AG09319 (cell line): ENCODE data around the gene CNTRL.
"Not testable (repeated sequence)": the region's sequence is repeated elsewhere in the genome, so short reads cannot be mapped to it uniquely, and the experiment has no call there.

ENCODE experiments used
- DNase-seq: peaks from one replicate; pipeline ENCODE4 v3.0.0-alpha.2; 2010; ENCODE audit warnings: low read depth; ENCODE audit errors: extremely low read depth
- TF ChIP-seq, protein P1 (sequence below): IDR thresholded peaks from 2 replicates; pipeline ENCODE4 v1.5.1; 2011; ENCODE audit warnings: low read depth, mild to moderate bottlenecking, inconsistent platforms, low read length, moderate library complexity

CNTRL gene

DNA sequence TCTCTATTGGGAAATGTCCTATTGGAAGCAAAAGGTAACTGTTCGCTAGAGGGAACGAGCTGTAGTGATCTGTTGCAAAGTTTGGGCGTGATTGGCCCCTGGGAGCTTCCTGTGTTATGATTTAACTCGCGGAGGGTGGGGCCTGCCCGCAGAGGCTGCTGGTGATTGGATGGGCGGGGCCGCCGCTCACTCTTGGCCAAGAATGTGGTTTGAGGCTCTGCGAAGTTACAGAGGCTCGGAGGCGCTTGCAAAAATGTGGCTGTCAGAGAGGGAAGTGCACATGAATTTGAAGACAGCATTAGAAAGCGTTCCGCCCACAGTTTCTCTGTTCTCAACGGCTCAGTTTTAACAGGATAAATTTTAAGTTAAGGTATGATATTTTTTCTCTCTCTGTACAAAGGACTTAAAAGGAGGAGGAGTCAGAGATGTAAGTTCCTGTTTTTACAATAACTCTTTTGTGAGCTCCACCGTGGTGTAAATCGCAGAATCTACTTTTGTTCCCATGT is 46.9 kb downstream of the CNTRL start:
- peak; percentile 80 for DNase-seq
- TF ChIP-seq, protein P1, sequence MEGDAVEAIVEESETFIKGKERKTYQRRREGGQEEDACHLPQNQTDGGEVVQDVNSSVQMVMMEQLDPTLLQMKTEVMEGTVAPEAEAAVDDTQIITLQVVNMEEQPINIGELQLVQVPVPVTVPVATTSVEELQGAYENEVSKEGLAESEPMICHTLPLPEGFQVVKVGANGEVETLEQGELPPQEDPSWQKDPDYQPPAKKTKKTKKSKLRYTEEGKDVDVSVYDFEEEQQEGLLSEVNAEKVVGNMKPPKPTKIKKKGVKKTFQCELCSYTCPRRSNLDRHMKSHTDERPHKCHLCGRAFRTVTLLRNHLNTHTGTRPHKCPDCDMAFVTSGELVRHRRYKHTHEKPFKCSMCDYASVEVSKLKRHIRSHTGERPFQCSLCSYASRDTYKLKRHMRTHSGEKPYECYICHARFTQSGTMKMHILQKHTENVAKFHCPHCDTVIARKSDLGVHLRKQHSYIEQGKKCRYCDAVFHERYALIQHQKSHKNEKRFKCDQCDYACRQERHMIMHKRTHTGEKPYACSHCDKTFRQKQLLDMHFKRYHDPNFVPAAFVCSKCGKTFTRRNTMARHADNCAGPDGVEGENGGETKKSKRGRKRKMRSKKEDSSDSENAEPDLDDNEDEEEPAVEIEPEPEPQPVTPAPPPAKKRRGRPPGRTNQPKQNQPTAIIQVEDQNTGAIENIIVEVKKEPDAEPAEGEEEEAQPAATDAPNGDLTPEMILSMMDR, result peak; percentile 14

DNA sequence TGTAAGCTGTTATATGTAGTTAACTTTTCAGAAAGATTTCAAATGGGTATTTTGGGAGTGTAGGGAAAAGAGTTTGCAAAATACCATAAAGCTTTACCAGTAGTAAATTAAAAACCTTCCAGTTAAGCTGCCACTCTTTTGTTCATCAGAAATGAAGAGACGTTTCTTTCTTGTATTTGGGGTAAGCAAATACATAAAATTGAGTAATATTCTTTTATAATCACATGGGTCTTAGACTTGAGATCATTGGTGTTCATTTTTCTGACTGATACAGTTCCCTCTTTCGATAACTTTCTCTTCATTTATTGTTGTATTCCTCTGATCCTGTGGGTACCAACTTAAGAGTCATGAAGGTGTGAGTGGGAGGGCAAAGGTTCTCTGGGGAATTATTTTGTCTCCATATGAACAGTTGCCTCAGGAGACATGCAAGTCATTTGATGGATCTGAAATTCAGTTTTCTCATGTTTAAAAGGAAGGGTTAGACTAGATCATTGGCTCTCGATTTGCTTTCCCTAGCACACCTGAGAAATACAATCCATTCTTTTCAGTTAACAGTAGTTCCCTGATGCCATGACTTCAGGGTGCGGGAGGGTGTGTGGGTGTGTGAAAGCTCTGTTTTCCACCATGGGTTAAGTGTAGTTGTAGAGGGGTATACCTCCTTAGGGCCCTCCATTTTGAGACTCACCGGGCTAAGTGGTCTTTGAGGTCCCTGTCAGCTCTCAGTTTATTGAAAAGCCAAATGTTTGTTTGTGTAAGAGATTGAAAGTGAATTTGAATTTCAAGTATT is 47.7 kb downstream of the CNTRL start:
- TF ChIP-seq, protein P1, result no peak
- no peak for DNase-seq

GRCh38 chr9:121123816-121124535 is 49.2 kb downstream of the CNTRL start:
- no peak for DNase-seq
- TF ChIP-seq, protein P1, result no peak

DNA sequence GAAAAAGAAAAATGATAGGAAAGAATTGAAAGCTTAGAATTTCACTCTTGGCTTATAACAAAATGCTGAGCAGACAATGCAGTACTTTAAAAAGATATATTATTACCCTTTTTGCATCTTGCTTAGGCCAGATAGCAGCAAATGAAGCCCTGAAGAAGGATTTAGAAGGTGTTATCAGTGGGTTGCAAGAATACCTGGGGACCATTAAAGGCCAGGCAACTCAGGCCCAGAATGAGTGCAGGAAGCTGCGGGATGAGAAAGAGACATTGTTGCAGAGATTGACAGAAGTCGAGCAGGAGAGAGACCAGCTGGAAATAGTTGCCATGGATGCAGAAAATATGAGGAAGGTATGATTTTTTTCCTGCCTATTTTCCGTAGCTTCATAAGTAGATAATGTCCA is 50.8 kb downstream of the CNTRL start:
- TF ChIP-seq, protein P1, result no peak
- DNase-seq, result no peak

- not testable (repeated sequence) for DNase-seq
Observed at GRCh38 chr9:121129384-121129783, 54.6 kb downstream of the CNTRL start.

DNA sequence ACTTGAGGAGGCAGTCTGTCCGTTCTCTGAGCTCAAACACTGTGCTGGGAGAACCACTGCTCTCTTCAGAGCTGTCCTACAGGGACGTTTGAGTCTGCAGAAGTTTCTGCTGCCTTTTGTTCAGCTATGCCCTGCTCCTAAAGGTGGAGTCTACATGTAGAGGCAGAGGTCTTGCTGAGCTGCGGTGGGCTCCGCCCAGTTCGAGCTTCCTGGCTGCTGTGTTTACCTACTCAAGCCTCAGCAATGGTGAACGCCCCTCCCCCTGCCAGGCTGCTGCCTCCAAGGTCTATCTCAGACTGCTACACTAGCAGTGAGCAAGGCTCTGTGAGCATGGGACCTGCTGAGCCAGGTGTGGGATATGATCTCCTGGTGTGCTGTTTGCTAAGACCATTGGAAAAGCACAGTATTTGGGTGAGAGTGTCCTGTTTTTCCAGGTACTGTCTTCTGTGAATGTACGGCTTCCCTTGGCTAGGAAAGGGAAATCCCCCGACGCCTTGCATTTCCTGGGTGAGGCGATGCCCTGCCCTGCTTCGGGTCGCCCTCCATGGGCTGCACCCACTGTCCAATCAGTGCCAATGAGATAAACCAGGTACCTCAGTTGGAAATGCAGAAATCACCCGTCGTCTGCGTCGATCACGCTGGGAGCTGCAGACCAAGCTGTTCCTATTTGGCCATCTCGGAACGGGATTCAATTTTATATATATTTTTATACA is 58.5 kb downstream of the CNTRL start:
- no peak for DNase-seq
- TF ChIP-seq, protein P1, result no peak

DNA sequence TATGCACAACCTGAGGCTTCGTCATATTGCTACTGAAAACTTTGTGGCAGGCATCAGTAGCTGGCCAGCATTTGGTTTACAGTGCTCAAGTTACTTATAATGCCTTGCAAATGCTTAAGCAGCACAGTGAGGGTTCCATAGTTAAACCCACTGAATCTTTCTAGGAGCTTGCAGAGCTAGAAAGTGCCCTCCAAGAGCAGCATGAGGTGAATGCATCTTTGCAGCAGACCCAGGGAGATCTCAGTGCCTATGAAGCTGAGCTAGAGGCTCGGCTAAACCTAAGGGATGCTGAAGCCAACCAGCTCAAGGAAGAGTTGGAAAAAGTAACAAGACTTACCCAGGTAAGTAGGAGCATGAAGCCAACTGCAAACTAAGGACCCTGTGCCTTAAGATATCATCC is 60.9 kb downstream of the CNTRL start:
- DNase-seq, result no peak
- TF ChIP-seq, protein P1, result no peak
